ENCODE data around the gene MED27. TPM values are rescaled to one million over a fixed set of nuclear protein-coding genes. Genes with fewer than 3 reads are reported as not detected.

The MED27 gene
- total and polyA plus RNA-seq, 8 donors: 0.87 to 21.9 (median 12.7) TPM

GRCh38 chr9:132117694-132118093 is 38.0 kb upstream of the MED27 start:
- Histone ChIP-seq H3K4me3 (no peak overlapping the region), H3K27ac (no peak overlapping the region), H3K4me1 (no peaks in the 10 kb centered on the region), H3K27me3 (peaks cover 0 to 82% (median 5%) of the 10 kb centered on the region in 3 donors), H3K36me3 (no peaks in the 10 kb centered on the region), H3K9me3 (no peaks in the 10 kb centered on the region)
- TF ChIP-seq POLR2A (IDR thresholded peaks at IDR 0.05) (no peak), CTCF (IDR thresholded peaks at IDR 0.05) (no peak), POLR2AphosphoS5 (IDR thresholded peaks at IDR 0.05) (no peak), EP300 (IDR thresholded peaks at IDR 0.05) (no peak)
- 46 to 64% (median 56%) methylated on average over 3 of the region's 3 CpGs for WGBS, 5 donors
- DNase-seq: no peak
- intact Hi-C loops (cut with DNase I; ENCODE audit: low total_unique reads): no loop called here

GRCh38 chr9:132116583-132116982 is 36.9 kb upstream of the MED27 start:
- no peak for TF ChIP-seq CTCF (IDR thresholded peaks at IDR 0.05)
- TF ChIP-seq POLR2AphosphoS5 (IDR thresholded peaks at IDR 0.05): no peak
- TF ChIP-seq POLR2A (IDR thresholded peaks at IDR 0.05): no peak
- TF ChIP-seq EP300 (IDR thresholded peaks at IDR 0.05): no peak
- Histone ChIP-seq H3K27me3 (peaks cover 0 to 77% (median under 1%) of the 10 kb centered on the region in 3 donors), H3K36me3 (no peaks in the 10 kb centered on the region), H3K4me3 (no peak overlapping the region), H3K27ac (no peak overlapping the region), H3K9me3 (no peaks in the 10 kb centered on the region), H3K4me1 (no peaks in the 10 kb centered on the region)
- WGBS, 5 donors: 61 to 90% (median 64%) methylated on average over 3 of the region's 3 CpGs
- intact Hi-C loops (cut with DNase I; ENCODE audit: low total_unique reads): no loop called here
- no peak for DNase-seq

- TF ChIP-seq POLR2AphosphoS5 (IDR thresholded peaks at IDR 0.05): no peak
- TF ChIP-seq CTCF (IDR thresholded peaks at IDR 0.05): no peak
- TF ChIP-seq POLR2A (IDR thresholded peaks at IDR 0.05): no peak
- intact Hi-C loops (cut with DNase I; ENCODE audit: low total_unique reads): no loop called here
- Histone ChIP-seq H3K27ac (no peak overlapping the region), H3K36me3 (no peaks in the 10 kb centered on the region), H3K27me3 (peaks cover 0 to 55% (median under 1%) of the 10 kb centered on the region in 3 donors), H3K4me1 (no peaks in the 10 kb centered on the region), H3K4me3 (no peak overlapping the region), H3K9me3 (no peaks in the 10 kb centered on the region)
- 33 to 36% (median 34%) methylated on average over 18 of the region's 18 CpGs for WGBS, 5 donors
- DNase-seq: peak; percentile 61 to 90
Observed at GRCh38 chr9:132114102-132114707, 34.5 kb upstream of the MED27 start.

- Histone ChIP-seq H3K36me3 (no peaks in the 10 kb centered on the region), H3K4me1 (no peaks in the 10 kb centered on the region), H3K4me3 (no peak overlapping the region), H3K27me3 (peaks cover 0 to 53% (median 10%) of the 10 kb centered on the region in 3 donors), H3K9me3 (no peaks in the 10 kb centered on the region), H3K27ac (no peak overlapping the region)
- WGBS, 5 donors: 51 to 76% (median 69%) methylated on average over 5 of the region's 5 CpGs
- intact Hi-C loops (cut with DNase I; ENCODE audit: low total_unique reads): no loop called here
- no peak for TF ChIP-seq EP300 (IDR thresholded peaks at IDR 0.05)
- no peak for DNase-seq
Observed at GRCh38 chr9:132109291-132109690, 29.6 kb upstream of the MED27 start.

- 57 to 69% (median 59%) methylated on average over 7 of the region's 7 CpGs for WGBS, 5 donors
- Histone ChIP-seq H3K27me3 (peaks cover 0 to 53% (median 10%) of the 10 kb centered on the region in 3 donors), H3K9me3 (no peaks in the 10 kb centered on the region), H3K4me3 (no peak overlapping the region), H3K4me1 (no peaks in the 10 kb centered on the region), H3K27ac (no peak overlapping the region), H3K36me3 (no peaks in the 10 kb centered on the region)
- TF ChIP-seq EP300 (IDR thresholded peaks at IDR 0.05) (no peak), POLR2A (IDR thresholded peaks at IDR 0.05) (no peak), POLR2AphosphoS5 (IDR thresholded peaks at IDR 0.05) (no peak), CTCF (IDR thresholded peaks at IDR 0.05) (no peak)
- intact Hi-C loops (cut with DNase I; ENCODE audit: low total_unique reads): no loop called here
- no peak for DNase-seq
Observed at GRCh38 chr9:132108728-132109127, 29.1 kb upstream of the MED27 start.
